SIG-M5 (cell line): ENCODE results near the gene CCDC197.

Experiments used
- DNase-seq: peaks from one replicate; lab custom pipeline; 2025; lab: John Stamatoyannopoulos, UW

Gene CCDC197

GRCh38 chr14:93999573-93999972 lies 2.5 kb downstream of the CCDC197 start:
- no peak for DNase-seq

- DNase-seq: no peak
Observed at GRCh38 chr14:94000267-94000666, 3.2 kb downstream of the CCDC197 start.

GRCh38 chr14:94001016-94001415 lies 3.9 kb downstream of the CCDC197 start:
- no peak for DNase-seq

- no peak for DNase-seq
Observed at GRCh38 chr14:94001501-94002396, 4.6 kb downstream of the CCDC197 start.

GRCh38 chr14:94003397-94003796 lies 6.3 kb downstream of the CCDC197 start:
- DNase-seq: no peak

GRCh38 chr14:94004015-94004414 lies 6.9 kb downstream of the CCDC197 start:
- no peak for DNase-seq

GRCh38 chr14:94005324-94006073 lies 8.4 kb downstream of the CCDC197 start:
- no peak for DNase-seq

GRCh38 chr14:94008234-94008633 lies 11.1 kb downstream of the CCDC197 start:
- DNase-seq: no peak

GRCh38 chr14:94009767-94010166 lies 12.7 kb downstream of the CCDC197 start:
- no peak for DNase-seq

- no peak for DNase-seq
Observed at GRCh38 chr14:94010625-94011024, 13.5 kb downstream of the CCDC197 start.

GRCh38 chr14:94011795-94012194 lies 14.7 kb downstream of the CCDC197 start:
- DNase-seq: no peak

- no peak for DNase-seq
Observed at GRCh38 chr14:94014382-94014781, 17.3 kb downstream of the CCDC197 start.

GRCh38 chr14:94015223-94015622 lies 18.1 kb downstream of the CCDC197 start:
- no peak for DNase-seq

GRCh38 chr14:94016446-94016976 lies 19.4 kb downstream of the CCDC197 start:
- DNase-seq: no peak

- no peak for DNase-seq
Observed at GRCh38 chr14:94018308-94018707, 21.2 kb downstream of the CCDC197 start.

- DNase-seq: no peak
Observed at GRCh38 chr14:94019329-94019728, 22.2 kb downstream of the CCDC197 start.

- no peak for DNase-seq
Observed at GRCh38 chr14:94020267-94020666, 23.2 kb downstream of the CCDC197 start.

- no peak for DNase-seq
Observed at GRCh38 chr14:94021001-94021400, 23.9 kb downstream of the CCDC197 start.

- no peak for DNase-seq
Observed at GRCh38 chr14:94021416-94022157, 24.5 kb downstream of the CCDC197 start.

GRCh38 chr14:94022532-94023411 lies 25.7 kb downstream of the CCDC197 start:
- DNase-seq: no peak

GRCh38 chr14:94024549-94024948 lies 27.4 kb downstream of the CCDC197 start:
- no peak for DNase-seq
